DND-41 (cell line): Measurements from ENCODE around the gene RPS4Y1.

Experiments used
- EZH2 ChIP-seq: IDR thresholded peaks from 3 replicates; pipeline ENCODE4 v1.6.1; 2012; ENCODE audit warnings: borderline replicate concordance, low read depth, mild to moderate bottlenecking, moderate library complexity, low read length, inconsistent platforms; ENCODE audit not compliant: severe bottlenecking
- TF ChIP-seq, protein P1 (sequence below): IDR thresholded peaks from 2 replicates; pipeline ENCODE4 v1.5.1; 2012; ENCODE audit warnings: borderline replicate concordance, low read length, moderate library complexity, mild to moderate bottlenecking; ENCODE audit not compliant: poor library complexity, severe bottlenecking; ENCODE audit errors: extremely low read depth

DNA sequence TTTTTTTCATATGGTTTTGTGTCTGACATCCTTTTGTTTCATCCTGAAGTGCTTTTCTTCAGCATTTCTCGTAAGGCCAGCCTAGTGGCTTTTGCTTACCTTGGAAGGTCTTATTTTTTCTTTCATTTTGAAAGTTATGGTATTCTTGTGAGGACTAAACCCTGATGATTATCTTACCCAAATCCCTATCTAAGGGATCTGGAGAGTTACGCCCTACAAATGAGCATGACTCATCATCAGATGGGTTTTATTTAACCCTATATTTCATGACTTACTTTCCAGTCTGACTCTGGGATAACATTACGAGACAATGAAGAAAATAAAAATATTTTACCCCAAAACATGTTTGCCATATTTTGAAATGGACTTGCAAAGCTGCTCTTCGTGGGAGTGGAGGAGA, 18.4 kb downstream of the RPS4Y1 start:
- TF ChIP-seq, protein P1, sequence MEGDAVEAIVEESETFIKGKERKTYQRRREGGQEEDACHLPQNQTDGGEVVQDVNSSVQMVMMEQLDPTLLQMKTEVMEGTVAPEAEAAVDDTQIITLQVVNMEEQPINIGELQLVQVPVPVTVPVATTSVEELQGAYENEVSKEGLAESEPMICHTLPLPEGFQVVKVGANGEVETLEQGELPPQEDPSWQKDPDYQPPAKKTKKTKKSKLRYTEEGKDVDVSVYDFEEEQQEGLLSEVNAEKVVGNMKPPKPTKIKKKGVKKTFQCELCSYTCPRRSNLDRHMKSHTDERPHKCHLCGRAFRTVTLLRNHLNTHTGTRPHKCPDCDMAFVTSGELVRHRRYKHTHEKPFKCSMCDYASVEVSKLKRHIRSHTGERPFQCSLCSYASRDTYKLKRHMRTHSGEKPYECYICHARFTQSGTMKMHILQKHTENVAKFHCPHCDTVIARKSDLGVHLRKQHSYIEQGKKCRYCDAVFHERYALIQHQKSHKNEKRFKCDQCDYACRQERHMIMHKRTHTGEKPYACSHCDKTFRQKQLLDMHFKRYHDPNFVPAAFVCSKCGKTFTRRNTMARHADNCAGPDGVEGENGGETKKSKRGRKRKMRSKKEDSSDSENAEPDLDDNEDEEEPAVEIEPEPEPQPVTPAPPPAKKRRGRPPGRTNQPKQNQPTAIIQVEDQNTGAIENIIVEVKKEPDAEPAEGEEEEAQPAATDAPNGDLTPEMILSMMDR: no peak
- no peak for TF ChIP-seq EZH2
